HG03342 (cell line): Measurements from ENCODE around the gene SLC4A2.

Experiments used
- ATAC-seq: cut with Tn5 transposase; IDR thresholded peaks from one replicate; pipeline ENCODE4 v1.9.1; 2021; ENCODE audit warnings: mild to moderate bottlenecking, moderate library complexity; ENCODE audit not compliant: unreplicated experiment

SLC4A2 gene

GRCh38 chr7:151060416-151061212 is 1.2 kb downstream of the SLC4A2 start:
- no peak for ATAC-seq

- ATAC-seq = no peak
Measured at GRCh38 chr7:151061213-151062110, 2.1 kb downstream of the SLC4A2 start.

- no peak for ATAC-seq
Measured at GRCh38 chr7:151062111-151062398, 2.7 kb downstream of the SLC4A2 start.

GRCh38 chr7:151062399-151063211 is 3.2 kb downstream of the SLC4A2 start:
- ATAC-seq = no peak

GRCh38 chr7:151063212-151063561 is 3.8 kb downstream of the SLC4A2 start:
- ATAC-seq = no peak

- no peak for ATAC-seq
Measured at GRCh38 chr7:151064454-151064853, 5.1 kb downstream of the SLC4A2 start.

- ATAC-seq = no peak
Measured at GRCh38 chr7:151064993-151065392, 5.6 kb downstream of the SLC4A2 start.

GRCh38 chr7:151065516-151065915 is 6.1 kb downstream of the SLC4A2 start:
- no peak for ATAC-seq

- ATAC-seq = no peak
Measured at GRCh38 chr7:151066273-151066974, 7.0 kb downstream of the SLC4A2 start.

GRCh38 chr7:151068069-151068773 is 8.8 kb downstream of the SLC4A2 start:
- ATAC-seq = no peak

- no peak for ATAC-seq
Measured at GRCh38 chr7:151069841-151070573, 10.6 kb downstream of the SLC4A2 start.

- no peak for ATAC-seq
Measured at GRCh38 chr7:151070574-151070960, 11.2 kb downstream of the SLC4A2 start.

GRCh38 chr7:151071032-151071866 is 11.9 kb downstream of the SLC4A2 start:
- no peak for ATAC-seq

GRCh38 chr7:151073990-151074389 is 14.6 kb downstream of the SLC4A2 start:
- no peak for ATAC-seq

GRCh38 chr7:151074817-151075661 is 15.7 kb downstream of the SLC4A2 start:
- no peak for ATAC-seq

- ATAC-seq = no peak
Measured at GRCh38 chr7:151075662-151075971, 16.2 kb downstream of the SLC4A2 start.

- no peak for ATAC-seq
Measured at GRCh38 chr7:151075978-151076426, 16.6 kb downstream of the SLC4A2 start.
